Activated CD4-positive, alpha-beta T cell treated with anti-CD3 and anti-CD28 coated beads, Interleukin-2, Interleukin-6, amounts not matched to agents 100 ng/mL and 50 ng/mL, durations not matched to agents 16 hours and 8 hours (primary cell): Measurements from ENCODE around the gene NIT1.

Source experiments
- DNase-seq: peaks from one replicate; pipeline ENCODE4 v3.0.0-alpha.2; 2020

NIT1 gene

GRCh38 chr1:161158316-161159010, 40.6 kb downstream of the NIT1 start:
- DNase-seq = no peak

DNA sequence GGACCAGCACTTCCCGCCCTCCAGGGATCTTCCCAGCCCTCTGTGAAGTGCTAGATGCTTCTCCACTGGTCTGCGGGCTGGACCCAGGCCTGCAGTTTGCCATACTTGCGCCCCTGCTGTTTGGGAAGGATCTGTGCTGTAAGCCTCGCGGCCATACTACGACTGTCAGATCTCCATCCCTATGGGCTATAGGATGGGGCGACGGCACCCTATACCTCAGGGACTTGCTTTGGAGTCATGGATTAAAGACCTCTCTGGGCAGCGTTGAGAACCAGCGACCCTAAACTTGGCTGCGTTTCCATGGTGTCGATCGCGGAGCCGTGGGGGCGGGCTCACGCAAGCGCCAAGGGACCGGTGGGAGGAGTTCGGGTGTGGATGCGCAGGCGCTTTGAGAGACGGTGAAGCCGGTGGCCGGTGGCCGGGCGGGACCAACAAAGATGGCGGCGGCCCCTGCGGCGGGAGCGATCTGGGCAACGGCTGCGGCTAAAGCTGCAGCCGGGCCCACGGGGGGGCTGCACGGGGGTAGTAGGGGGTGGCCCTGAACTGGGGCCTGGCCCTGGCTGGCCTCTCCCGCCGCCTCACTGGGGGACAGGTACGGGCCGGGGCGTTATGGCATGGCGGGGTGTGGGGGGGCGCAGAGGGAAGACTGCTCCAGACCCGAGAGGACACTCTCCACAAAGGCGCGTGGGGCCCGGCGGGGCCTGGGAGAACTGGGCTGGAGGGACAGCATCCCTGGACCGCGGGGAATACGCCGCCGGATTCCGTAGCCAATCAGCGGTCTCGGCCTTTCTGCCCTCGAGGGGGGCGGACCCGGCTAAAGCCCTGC, 41.4 kb downstream of the NIT1 start, which contains the start of gene USP21:
USP21 (plus strand) TSS at position 414 of the 826 bp plus-strand sequence. CDS start 1,141 bp downstream, outside the sequence.
- DNase-seq = peak; percentile 95

GRCh38 chr1:161159913-161160243, 42.0 kb downstream of the NIT1 start:
- no peak for DNase-seq

DNA sequence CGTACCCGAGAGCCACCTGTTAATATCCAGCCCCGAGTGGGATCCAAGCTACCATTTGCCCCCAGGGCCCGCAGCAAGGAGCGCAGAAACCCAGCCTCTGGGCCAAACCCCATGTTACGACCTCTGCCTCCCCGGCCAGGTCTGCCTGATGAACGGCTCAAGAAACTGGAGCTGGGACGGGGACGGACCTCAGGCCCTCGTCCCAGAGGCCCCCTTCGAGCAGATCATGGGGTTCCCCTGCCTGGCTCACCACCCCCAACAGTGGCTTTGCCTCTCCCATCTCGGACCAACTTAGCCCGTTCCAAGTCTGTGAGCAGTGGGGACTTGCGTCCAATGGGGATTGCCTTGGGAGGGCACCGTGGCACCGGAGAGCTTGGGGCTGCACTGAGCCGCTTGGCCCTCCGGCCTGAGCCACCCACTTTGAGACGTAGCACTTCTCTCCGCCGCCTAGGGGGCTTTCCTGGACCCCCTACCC, 42.8 kb downstream of the NIT1 start:
- DNase-seq = no peak

DNA sequence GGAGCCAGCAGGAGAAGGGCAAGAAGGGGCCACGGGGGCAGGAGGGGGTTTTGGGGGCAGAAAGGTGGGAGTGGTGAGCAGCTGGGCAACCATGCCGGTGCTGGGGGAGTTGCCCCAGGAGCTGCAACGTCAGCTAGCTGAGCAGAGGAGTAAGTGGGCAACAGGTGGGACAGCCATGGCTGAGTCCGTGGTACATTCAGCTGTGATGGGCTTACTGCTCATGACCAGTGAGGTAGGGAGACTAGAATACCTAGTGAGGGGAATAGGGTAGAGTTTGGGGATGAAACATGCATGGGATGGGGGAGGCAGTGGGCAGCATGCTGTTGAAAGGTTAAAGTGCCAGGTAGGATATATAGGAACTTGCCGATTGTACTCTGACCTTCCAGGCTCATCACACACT, 43.7 kb downstream of the NIT1 start:
- no peak for DNase-seq

- no peak for DNase-seq
Measured at GRCh38 chr1:161162052-161162451, 44.1 kb downstream of the NIT1 start.

- DNase-seq = no peak
Measured at GRCh38 chr1:161162806-161163205, 44.9 kb downstream of the NIT1 start.

DNA sequence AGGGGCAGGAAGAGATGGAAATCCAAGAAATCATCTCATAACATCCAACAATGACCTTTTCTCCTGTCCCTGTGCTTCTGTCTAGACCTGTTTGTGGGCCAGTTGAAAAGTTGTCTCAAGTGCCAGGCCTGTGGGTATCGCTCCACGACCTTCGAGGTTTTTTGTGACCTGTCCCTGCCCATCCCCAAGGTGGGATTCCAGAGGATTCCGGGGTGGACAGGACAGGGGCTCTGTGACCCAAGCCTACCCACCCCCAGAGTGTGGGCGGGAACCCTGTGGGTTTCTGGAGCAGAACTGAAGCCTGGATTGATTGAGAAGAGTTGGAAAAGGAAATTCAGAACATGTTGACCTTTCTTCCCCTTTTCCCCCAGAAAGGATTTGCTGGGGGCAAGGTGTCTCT, 45.9 kb downstream of the NIT1 start:
- no peak for DNase-seq

GRCh38 chr1:161164901-161165610, 47.2 kb downstream of the NIT1 start:
- no peak for DNase-seq

- peak; percentile 97 for DNase-seq
Measured at GRCh38 chr1:161165742-161166668, 48.1 kb downstream of the NIT1 start, which contains the start of gene PPOX. Gene PPOX (plus strand): TSS chr1:161166426. CDS start chr1:161166848, 422 bp downstream.

DNA sequence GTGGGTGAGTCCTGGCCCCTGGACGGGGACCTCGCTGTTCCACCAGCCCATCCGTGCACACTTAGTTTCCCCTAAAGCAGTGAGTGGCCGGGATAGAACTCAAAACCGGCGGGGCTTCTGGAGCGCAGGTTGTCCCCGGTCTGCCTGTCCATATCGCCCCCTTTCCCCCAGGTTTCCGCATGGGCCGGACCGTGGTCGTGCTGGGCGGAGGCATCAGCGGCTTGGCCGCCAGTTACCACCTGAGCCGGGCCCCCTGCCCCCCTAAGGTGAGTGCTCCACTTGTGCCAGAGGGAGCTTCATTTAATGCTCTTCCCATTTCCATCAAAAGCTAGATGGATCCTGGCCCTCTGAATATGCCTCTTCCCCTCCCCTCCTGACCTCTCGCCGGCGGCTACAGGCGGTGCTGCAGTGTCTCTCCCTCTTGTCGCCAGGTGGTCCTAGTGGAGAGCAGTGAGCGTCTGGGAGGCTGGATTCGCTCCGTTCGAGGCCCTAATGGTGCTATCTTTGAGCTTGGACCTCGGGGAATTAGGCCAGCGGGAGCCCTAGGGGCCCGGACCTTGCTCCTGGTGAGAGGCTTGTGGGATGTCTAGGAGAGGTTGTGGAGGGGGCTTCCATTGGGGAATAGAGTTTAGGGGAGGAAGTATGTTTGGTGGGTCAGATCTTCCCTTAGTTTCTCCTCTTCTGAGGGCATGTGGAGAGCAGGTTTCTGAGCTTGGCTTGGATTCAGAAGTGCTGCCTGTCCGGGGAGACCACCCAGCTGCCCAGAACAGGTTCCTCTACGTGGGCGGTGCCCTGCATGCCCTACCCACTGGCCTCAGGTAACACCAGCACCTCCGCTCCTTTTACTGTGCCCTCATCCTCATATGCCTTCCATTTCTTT, 49.0 kb downstream of the NIT1 start:
- peak; percentile 21 for DNase-seq

- no peak for DNase-seq
Measured at GRCh38 chr1:161168906-161169305, 51.0 kb downstream of the NIT1 start.
